ENCODE data around the gene STARD9.

The STARD9 gene

GRCh38 chr15:42544853-42545629, 30.4 kb upstream of the STARD9 start:
- H3K27me3 ChIP-seq (ENCODE audit: insufficient read depth, low read length, poor library complexity, severe bottlenecking) = no peaks in the 10 kb centered on the region
- H3K9ac ChIP-seq (ENCODE audit: low read depth, low read length, poor library complexity, severe bottlenecking) = peak overlapping the region; percentile 87
- H3K9me3 ChIP-seq (ENCODE audit: insufficient read depth, low read depth, low read length) = no peaks in the 10 kb centered on the region
- H2AFZ ChIP-seq (ENCODE audit: low read length) = no peak overlapping the region
- H3K4me2 ChIP-seq (ENCODE audit: low read depth, low read length, poor library complexity, severe bottlenecking) = peak overlapping the region; percentile 85
- peak overlapping the region; percentile 90 for H3K4me3 ChIP-seq (ENCODE audit: low read length, poor library complexity, severe bottlenecking)
- H3K79me2 ChIP-seq (ENCODE audit: insufficient read depth, low read length) = peaks cover 52% of the 10 kb centered on the region
- H3K9me2 ChIP-seq (replicated peaks; ENCODE audit: low read depth, low read length) = no peaks in the 10 kb centered on the region
- peaks cover 49% of the 10 kb centered on the region for H3K4me1 ChIP-seq (ENCODE audit: insufficient read depth, low read length, poor library complexity, severe bottlenecking)
- peaks cover 14% of the 10 kb centered on the region for H4K20me1 ChIP-seq (ENCODE audit: insufficient read depth, low read length, poor library complexity, severe bottlenecking)
- no peaks in the 10 kb centered on the region for H3F3A ChIP-seq (ENCODE audit: low read depth)
- no peak for TF ChIP-seq EZH2phosphoT487 (IDR thresholded peaks at IDR 0.05; ENCODE audit: borderline replicate concordance)
- TF ChIP-seq, protein P1, sequence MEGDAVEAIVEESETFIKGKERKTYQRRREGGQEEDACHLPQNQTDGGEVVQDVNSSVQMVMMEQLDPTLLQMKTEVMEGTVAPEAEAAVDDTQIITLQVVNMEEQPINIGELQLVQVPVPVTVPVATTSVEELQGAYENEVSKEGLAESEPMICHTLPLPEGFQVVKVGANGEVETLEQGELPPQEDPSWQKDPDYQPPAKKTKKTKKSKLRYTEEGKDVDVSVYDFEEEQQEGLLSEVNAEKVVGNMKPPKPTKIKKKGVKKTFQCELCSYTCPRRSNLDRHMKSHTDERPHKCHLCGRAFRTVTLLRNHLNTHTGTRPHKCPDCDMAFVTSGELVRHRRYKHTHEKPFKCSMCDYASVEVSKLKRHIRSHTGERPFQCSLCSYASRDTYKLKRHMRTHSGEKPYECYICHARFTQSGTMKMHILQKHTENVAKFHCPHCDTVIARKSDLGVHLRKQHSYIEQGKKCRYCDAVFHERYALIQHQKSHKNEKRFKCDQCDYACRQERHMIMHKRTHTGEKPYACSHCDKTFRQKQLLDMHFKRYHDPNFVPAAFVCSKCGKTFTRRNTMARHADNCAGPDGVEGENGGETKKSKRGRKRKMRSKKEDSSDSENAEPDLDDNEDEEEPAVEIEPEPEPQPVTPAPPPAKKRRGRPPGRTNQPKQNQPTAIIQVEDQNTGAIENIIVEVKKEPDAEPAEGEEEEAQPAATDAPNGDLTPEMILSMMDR (conservative IDR thresholded peaks at IDR 0.05; ENCODE audit: low read length) = no peak
- peaks cover 7% of the 10 kb centered on the region; the same call in 1 of the 2 replicates for H3K36me3 ChIP-seq (ENCODE audit: insufficient read depth, low read length)

- no peak for TF ChIP-seq EZH2phosphoT487 (IDR thresholded peaks at IDR 0.05; ENCODE audit: borderline replicate concordance)
- TF ChIP-seq, protein P1 (conservative IDR thresholded peaks at IDR 0.05; ENCODE audit: low read length) = no peak
- peak overlapping the region; percentile 90 for H3K4me3 ChIP-seq (ENCODE audit: low read length, poor library complexity, severe bottlenecking)
- H3K36me3 ChIP-seq (ENCODE audit: insufficient read depth, low read length) = peaks cover 7% of the 10 kb centered on the region; the same call in 1 of the 2 replicates
- no peaks in the 10 kb centered on the region for H3K27me3 ChIP-seq (ENCODE audit: insufficient read depth, low read length, poor library complexity, severe bottlenecking)
- H3F3A ChIP-seq (ENCODE audit: low read depth) = no peaks in the 10 kb centered on the region
- no peaks in the 10 kb centered on the region for H3K9me2 ChIP-seq (replicated peaks; ENCODE audit: low read depth, low read length)
- peak overlapping the region; percentile 91 for H2AFZ ChIP-seq (ENCODE audit: low read length)
- peak overlapping the region; percentile 85 for H3K4me2 ChIP-seq (ENCODE audit: low read depth, low read length, poor library complexity, severe bottlenecking)
- peaks cover 68% of the 10 kb centered on the region for H3K4me1 ChIP-seq (ENCODE audit: insufficient read depth, low read length, poor library complexity, severe bottlenecking)
- no peaks in the 10 kb centered on the region for H3K9me3 ChIP-seq (ENCODE audit: insufficient read depth, low read depth, low read length)
- peak overlapping the region; percentile 87 for H3K9ac ChIP-seq (ENCODE audit: low read depth, low read length, poor library complexity, severe bottlenecking)
- H4K20me1 ChIP-seq (ENCODE audit: insufficient read depth, low read length, poor library complexity, severe bottlenecking) = peaks cover 14% of the 10 kb centered on the region
- H3K79me2 ChIP-seq (ENCODE audit: insufficient read depth, low read length) = peaks cover 80% of the 10 kb centered on the region
Observed at GRCh38 chr15:42547918-42548248, 27.5 kb upstream of the STARD9 start.

DNA sequence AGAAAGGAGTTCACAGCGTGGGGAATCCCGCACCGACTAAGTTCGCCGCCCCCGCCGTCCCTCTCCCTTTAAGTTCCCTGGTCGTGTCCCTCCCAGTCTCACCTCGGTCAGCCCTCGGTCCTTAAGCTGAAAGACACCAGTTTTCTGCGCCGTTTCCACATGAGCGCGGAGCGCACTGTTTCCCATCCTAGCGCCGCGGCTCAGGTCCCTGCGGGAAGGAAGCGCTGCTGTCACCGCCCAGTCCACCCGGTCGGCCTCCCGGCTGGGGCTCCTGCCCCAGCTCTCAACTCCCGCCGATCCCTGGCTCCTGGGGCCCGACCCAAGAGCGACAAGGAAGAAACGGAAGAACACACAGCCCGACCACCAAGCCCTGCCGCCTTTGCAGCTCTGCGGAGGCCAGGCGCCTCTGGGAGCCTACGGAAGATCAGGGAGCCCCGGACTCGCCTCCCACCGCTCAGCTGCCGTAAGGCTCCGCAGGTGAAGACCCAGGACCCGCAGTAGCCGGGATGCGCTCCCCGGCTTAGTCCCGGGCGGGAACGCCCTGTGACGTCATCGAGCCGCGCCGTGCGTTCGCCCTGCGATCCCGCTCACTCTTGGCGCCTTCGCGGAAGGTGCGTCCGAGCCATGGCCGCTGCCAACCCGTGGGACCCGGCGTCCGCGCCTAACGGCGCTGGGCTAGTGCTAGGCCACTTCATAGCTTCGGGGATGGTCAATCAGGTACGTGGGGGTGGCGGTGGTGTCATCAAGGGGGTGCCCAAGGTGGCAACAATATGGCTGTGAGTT, 27.0 kb upstream of the STARD9 start, which contains the start of the genes HAUS2 and LRRC57:
Gene HAUS2 (plus strand): TSS at position 590 of the 783 bp plus-strand sequence. CDS start 35 bp downstream, at position 625.
Gene LRRC57 (minus strand): TSS at position 545 of the 783 bp plus-strand sequence. CDS start 359 bp downstream, at position 186.
- Histone ChIP-seq H3K4me2 (ENCODE audit: low read depth, low read length, poor library complexity, severe bottlenecking) (peak within 1 kb of the TSS; percentile 96), H3K36me3 (ENCODE audit: insufficient read depth, low read length) (peaks cover 5% of the 10 kb centered on the region; the same call in 1 of the 2 replicates), H3K9me2 (replicated peaks; ENCODE audit: low read depth, low read length) (no peaks in the 10 kb centered on the region), H2AFZ (ENCODE audit: low read length) (peak within 1 kb of the TSS; percentile 91), H3K4me3 (ENCODE audit: low read length, poor library complexity, severe bottlenecking) (peak within 1 kb of the TSS; percentile 90), H3K27me3 (ENCODE audit: insufficient read depth, low read length, poor library complexity, severe bottlenecking) (no peaks in the 10 kb centered on the region), H3K79me2 (ENCODE audit: insufficient read depth, low read length) (peaks cover 86% of the 10 kb centered on the region), H3K9ac (ENCODE audit: low read depth, low read length, poor library complexity, severe bottlenecking) (peak within 1 kb of the TSS; percentile 87), H4K20me1 (ENCODE audit: insufficient read depth, low read length, poor library complexity, severe bottlenecking) (peaks cover 16% of the 10 kb centered on the region), H3F3A (ENCODE audit: low read depth) (no peaks in the 10 kb centered on the region), H3K4me1 (ENCODE audit: insufficient read depth, low read length, poor library complexity, severe bottlenecking) (peaks cover 70% of the 10 kb centered on the region), H3K9me3 (ENCODE audit: insufficient read depth, low read depth, low read length) (no peaks in the 10 kb centered on the region)
- TF ChIP-seq, protein P1 (conservative IDR thresholded peaks at IDR 0.05; ENCODE audit: low read length) = no peak
- TF ChIP-seq EZH2phosphoT487 (IDR thresholded peaks at IDR 0.05; ENCODE audit: borderline replicate concordance) = no peak
